Muscle layer of duodenum (tissue), 2 donors: Measurements from ENCODE around the gene ANXA11.
"Not testable (repeated sequence)": the region's sequence is repeated elsewhere in the genome, so short reads cannot be mapped to it uniquely, and the experiment has no call there.

Source experiments
- H3K27ac ChIP-seq: one replicate; pipeline ENCODE4 v1.7.0; 2013; ENCODE audit warnings: mild to moderate bottlenecking, low read length
- H3K27me3 ChIP-seq: one replicate; pipeline ENCODE4 v1.7.0; 2013; ENCODE audit warnings: low read depth, mild to moderate bottlenecking, control low read depth, low read length
- H3K36me3 ChIP-seq, 2 donors: one replicate each; pipeline ENCODE4 v1.7.0; 2013; ENCODE audit warnings: low read length in 2 of 2, control low read depth in 1 of 2, mild to moderate bottlenecking in 1 of 2; ENCODE audit not compliant: insufficient read depth in 2 of 2, control insufficient read depth in 1 of 2
- H3K4me1 ChIP-seq, 2 donors: one replicate each; pipeline ENCODE4 v1.7.0; 2013; ENCODE audit warnings: low read length in 2 of 2, mild to moderate bottlenecking in 2 of 2, control low read depth in 1 of 2, moderate library complexity in 1 of 2; ENCODE audit not compliant: insufficient read depth in 2 of 2, control insufficient read depth in 1 of 2
- H3K4me3 ChIP-seq, 2 donors: one replicate each; pipeline ENCODE4 v1.7.0; 2013; ENCODE audit warnings: low read length in 2 of 2, low read depth in 1 of 2, mild to moderate bottlenecking in 1 of 2
- H3K9me3 ChIP-seq, 2 donors: one replicate each; pipeline ENCODE4 v1.7.0; 2013; ENCODE audit warnings: low read length in 2 of 2, control low read depth in 1 of 2, mild to moderate bottlenecking in 1 of 2; ENCODE audit not compliant: control insufficient read depth in 1 of 2
- donor health status: healthy.

The ANXA11 gene

DNA sequence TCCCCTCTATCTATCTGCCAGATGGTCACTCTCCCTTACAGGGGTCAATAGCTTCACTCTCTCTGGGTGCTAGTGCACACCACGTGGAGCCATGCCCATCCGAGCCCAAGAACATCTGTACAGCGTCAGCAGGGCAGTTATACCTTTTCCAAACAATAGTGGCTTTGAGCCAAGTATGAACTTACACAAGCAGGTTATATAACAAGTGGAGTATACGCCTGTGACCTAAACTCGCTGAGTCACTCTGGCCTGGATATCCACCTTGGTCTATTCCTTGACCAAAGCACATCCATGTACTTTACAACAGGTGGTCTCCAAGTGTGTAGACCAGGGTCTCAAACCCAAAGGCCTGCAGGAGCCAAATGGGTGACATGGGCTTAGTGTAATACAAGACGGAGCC is 52.5 kb downstream of the ANXA11 start:
- no peaks in the 10 kb centered on the region for H3K27me3 ChIP-seq
- peaks cover under 1 to 3% of the 10 kb centered on the region in 2 donors for H3K4me1 ChIP-seq
- H3K27ac ChIP-seq, result no peak overlapping the region
- H3K9me3 ChIP-seq, result peaks cover 0 to 6% of the 10 kb centered on the region in 2 donors
- H3K36me3 ChIP-seq, result peaks cover 59 to 78% of the 10 kb centered on the region in 2 donors
- no peak overlapping the region for H3K4me3 ChIP-seq

DNA sequence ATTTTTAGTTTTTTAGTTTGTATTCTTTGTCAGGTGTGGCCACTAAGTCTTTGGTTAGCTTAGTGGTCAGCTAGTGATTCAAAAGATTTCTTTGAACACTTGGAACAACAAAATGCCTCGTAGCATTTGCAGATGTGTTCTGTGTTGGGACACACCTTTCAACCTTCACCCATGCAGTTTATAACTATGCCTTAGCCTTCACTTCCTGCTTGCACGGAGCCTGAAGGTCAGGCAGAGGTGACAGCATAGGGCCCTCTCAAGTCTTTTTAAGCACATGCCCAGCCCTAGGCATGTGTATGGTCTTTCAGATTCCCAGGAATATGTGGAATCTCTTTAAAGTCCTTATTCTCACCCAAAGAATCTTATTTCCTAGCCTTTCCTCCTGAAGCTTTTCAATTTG is 55.2 kb downstream of the ANXA11 start:
- Histone ChIP-seq H3K4me1 (no peaks in the 10 kb centered on the region), H3K9me3 (peaks cover 0 to 6% of the 10 kb centered on the region in 2 donors), H3K27ac (no peak overlapping the region), H3K4me3 (no peak overlapping the region), H3K27me3 (no peaks in the 10 kb centered on the region), H3K36me3 (peaks cover 34 to 56% of the 10 kb centered on the region in 2 donors)

DNA sequence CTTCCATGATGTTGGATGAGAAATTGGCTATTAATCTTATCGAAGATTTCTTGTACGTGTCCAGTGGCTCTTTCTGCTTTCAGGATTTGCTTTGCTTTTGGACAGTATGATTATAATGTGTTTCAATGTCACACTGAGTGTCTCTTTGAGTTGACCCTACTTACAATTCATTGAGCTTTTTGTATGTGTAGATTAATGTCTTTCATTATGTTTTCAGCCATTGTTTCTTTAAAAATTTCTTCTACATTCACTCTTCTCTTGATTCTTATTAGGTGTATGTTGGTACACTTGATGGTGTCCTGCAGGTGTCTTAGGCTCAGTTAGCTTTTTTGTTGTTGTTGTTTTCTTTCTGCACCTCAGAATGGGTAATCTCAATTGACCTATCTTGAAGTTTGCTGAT is 56.2 kb downstream of the ANXA11 start:
- Histone ChIP-seq H3K4me1 (peaks cover under 1 to 10% of the 10 kb centered on the region in 2 donors), H3K4me3 (no peak overlapping the region), H3K27me3 (no peaks in the 10 kb centered on the region), H3K36me3 (peaks cover 28 to 46% of the 10 kb centered on the region in 2 donors), H3K9me3 (peaks cover 0 to 6% of the 10 kb centered on the region in 2 donors), H3K27ac (no peak overlapping the region)

DNA sequence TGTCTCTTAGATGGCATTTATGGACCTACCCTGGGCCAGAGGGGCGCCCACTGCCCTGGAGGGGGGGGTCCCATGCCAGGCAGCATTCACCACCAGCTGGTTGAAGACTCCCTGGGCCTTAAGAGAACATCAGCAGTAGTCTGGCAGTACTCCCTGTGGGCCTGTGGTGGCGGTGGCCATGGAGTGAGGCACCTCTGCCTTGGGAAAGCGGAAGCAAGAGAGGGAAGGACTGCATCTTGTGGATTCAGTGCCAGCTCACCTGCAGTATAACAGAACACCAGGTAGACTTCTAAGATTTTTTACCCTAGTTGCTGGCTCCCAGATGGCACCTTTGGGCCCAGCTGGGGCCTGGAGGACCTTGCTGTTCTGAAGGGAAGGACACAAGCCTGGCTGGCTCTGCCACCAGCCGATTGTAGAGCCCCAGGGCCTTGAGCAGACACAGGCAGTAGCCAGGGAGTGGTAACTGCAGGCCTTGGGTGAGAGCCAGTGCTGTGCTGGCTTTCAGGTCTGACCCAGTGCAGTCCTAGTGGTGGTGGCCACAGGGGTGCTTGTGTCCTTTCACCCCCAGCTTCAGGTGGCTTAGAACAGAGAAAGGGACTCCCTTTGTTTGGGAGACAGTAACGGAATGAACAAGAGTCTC is 57.1 kb downstream of the ANXA11 start:
- Histone ChIP-seq H3K36me3 (peaks cover 24 to 39% of the 10 kb centered on the region in 2 donors), H3K4me3 (no peak overlapping the region), H3K27me3 (no peaks in the 10 kb centered on the region), H3K4me1 (peaks cover 4 to 15% of the 10 kb centered on the region in 2 donors), H3K9me3 (peaks cover 0 to 6% of the 10 kb centered on the region in 2 donors), H3K27ac (no peak overlapping the region)

DNA sequence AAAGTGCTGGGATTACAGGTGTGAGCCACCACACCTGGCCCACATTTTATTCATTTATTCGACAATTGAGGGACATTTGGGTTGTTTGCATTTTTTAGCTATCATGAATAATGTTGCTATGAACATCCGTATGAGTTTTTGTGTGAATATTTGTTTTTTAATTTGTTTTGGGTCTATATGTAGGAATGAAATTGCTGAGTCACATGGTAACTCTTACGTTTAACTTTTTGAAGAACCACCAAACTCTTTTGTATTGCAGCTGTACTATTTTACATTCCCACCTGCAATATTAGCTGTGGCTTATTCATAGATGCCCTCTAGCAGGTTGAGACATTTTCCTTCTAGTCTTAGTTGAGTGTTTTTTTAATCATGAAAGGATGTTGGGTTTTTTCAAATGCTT is 58.4 kb downstream of the ANXA11 start:
- H3K4me1 ChIP-seq, result peaks cover 4 to 15% of the 10 kb centered on the region in 2 donors
- H3K27me3 ChIP-seq, result no peaks in the 10 kb centered on the region
- peaks cover 13 to 37% of the 10 kb centered on the region in 2 donors for H3K36me3 ChIP-seq
- no peak overlapping the region for H3K4me3 ChIP-seq
- H3K27ac ChIP-seq, result no peak overlapping the region
- H3K9me3 ChIP-seq, result peaks cover 0 to 6% of the 10 kb centered on the region in 2 donors

DNA sequence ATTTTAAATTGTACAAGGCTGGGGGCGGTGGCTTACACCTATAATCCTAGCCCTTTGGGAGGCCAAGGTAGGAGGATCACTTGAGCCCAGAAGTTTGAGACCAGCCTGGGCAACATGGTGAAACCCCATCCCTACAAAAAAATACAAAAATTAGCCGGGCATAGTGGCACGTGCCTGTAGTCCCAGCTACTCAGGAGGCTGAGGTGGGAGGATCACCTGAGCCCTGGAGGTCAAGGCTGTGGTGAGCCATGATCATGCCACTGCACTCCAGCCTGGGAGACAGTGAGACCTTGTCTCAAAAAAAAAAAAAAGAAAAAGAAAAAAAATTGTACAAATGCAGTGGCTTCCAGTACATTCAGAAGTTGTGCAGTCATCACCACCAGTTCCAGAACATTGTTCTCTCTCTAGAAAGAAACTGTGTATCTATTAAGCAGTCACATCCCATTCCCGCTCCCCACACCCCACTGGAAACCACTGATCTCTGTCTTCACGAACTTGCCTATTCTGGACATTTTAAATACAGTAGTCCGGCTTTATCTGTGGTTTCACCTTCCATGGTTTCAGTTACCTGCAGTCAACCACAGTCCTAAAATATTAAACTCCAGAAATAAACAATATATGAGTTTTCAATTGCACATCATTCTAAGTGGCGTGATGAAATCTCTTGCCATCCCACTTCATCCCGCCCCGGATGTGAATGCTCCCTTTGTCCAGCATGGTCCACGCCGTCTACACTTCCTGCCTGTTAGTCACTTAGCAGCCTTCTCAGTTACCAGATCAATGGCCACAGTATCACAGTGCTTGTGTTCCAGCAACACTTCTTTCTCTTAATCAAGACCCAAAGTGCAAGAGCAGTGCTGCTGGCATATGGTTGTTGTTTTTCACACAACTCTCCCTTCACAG is 59.7 kb downstream of the ANXA11 start:
- H3K9me3 ChIP-seq, H3K4me3 ChIP-seq, H3K27ac ChIP-seq, H3K27me3 ChIP-seq: not testable (repeated sequence)
- H3K36me3 ChIP-seq, result peaks cover 10 to 25% of the 10 kb centered on the region in 2 donors
- peaks cover 4 to 15% of the 10 kb centered on the region in 2 donors for H3K4me1 ChIP-seq

DNA sequence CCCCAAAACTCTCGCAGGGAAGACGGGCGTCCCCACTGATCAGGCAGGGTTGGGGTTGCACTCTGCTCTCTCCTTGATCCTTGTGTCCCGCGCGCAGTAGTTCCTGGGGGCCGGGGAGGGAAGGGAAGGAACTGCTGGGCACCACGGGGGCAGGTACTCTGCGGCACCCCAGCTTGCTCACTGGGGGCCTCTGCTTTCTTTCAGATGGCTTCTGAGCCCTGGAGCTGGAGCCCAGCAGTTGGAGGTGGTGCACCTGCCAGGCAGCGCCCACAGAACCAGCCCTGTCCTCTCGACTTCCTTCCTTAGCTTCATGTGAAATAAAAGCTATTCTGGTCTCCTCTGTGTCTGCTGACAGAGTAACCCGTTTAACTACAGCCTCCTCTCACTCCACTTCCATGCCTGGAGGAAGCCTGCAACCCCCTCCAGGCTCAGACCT is 60.6 kb downstream of the ANXA11 start:
- Histone ChIP-seq H3K27me3 (no peaks in the 10 kb centered on the region), H3K4me3 (no peak overlapping the region), H3K36me3 (peaks cover 3 to 16% of the 10 kb centered on the region in 2 donors), H3K27ac (no peak overlapping the region), H3K9me3 (peaks cover 0 to 6% of the 10 kb centered on the region in 2 donors), H3K4me1 (peaks cover 4 to 15% of the 10 kb centered on the region in 2 donors)

DNA sequence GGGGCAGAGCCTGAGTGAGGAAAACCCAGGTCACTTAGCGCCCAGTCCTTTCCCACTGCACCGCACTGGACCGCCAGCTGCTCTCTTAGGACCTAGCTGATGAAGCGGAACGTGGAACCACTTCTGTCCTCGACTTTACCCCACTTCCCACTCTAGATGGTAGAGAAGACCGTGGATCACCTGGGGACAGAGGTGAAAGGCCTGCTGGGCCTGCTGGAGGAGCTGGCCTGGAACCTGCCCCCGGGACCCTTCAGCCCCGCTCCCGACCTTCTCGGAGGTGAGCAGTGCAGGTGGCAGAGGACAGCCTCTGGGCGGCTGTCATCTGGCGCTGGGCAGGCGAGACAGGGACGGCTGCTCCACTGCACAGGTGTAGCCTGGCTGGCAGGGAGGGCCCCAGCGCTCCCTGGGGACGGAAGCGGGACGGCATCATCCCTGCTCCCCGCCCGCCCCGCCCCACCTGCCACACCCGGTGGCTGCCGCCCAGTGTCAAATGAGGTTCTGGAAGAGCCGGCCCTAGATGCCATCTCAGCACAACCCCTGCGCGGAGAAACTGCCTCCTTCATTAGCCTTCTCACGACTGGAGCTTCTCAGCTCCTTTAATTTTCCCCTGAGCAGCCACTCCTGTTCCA is 61.2 kb downstream of the ANXA11 start:
- H3K4me1 ChIP-seq, result peaks cover 4 to 15% of the 10 kb centered on the region in 2 donors
- H3K9me3 ChIP-seq, result peaks cover 0 to 6% of the 10 kb centered on the region in 2 donors
- H3K36me3 ChIP-seq, result peaks cover 0 to 11% of the 10 kb centered on the region in 2 donors
- no peak overlapping the region for H3K27ac ChIP-seq
- no peaks in the 10 kb centered on the region for H3K27me3 ChIP-seq
- peak overlapping the region; percentile 39 to 45 for H3K4me3 ChIP-seq

DNA sequence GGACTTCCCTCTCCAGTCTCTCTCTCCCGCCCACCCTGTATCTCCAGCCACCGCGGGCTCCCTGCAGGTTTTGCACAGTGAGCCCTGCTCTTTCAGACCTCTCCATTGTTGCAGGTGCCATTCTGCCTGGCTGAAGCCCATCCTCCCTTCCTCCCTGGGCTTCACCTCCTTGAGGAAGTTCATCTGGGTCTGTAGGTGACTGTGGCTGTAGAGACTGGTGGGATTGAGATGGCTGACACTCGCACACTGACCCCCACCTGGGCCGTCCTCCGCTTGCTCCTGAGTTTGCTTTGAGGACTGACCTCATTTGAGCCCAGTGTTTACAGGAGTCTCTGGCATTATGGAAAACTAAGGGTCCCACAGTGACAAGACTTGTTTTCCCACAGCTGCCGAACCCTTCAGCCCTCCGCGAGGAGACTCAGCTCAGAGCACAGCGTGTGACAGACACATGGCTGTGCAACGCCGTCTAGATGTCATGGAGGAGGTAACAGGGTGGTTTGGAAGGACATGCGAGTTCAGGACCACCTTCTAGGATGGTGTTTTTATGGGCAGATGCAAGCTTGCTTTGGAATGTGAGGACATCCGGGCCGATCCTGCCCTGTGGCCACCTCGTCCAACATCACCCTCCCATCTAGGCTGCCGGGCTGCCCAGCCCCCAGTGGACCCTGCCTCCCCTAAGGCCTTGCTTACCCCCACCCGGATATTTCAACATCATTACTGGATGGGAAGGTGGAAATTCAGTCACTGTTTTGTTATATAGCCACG is 63.5 kb downstream of the ANXA11 start:
- H3K9me3 ChIP-seq, result no peaks in the 10 kb centered on the region
- H3K27ac ChIP-seq, result no peak overlapping the region
- no peaks in the 10 kb centered on the region for H3K27me3 ChIP-seq
- H3K36me3 ChIP-seq, result no peaks in the 10 kb centered on the region
- no peak overlapping the region for H3K4me3 ChIP-seq
- peaks cover 4 to 15% of the 10 kb centered on the region in 2 donors for H3K4me1 ChIP-seq

DNA sequence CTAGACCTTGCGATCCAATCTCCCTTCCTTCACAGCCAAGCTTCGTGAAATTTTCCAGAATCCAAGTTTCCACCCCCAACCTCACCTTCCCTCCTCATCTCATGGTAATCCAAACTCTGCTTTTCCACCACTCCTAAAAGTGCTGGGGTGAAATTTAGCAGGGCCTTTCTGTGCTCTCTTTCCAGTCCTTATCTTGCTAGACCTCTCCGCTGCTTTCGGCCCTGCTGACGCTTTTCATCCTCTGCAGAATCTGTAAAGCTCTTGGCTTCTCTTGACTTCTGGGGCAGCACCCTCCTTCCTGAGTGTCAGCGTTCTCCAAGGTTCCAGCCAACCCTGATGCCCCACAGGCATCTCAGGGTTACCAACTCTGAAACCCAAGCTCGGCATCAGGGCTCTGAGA is 65.1 kb downstream of the ANXA11 start:
- H3K36me3 ChIP-seq, result no peaks in the 10 kb centered on the region
- peaks cover 4 to 15% of the 10 kb centered on the region in 2 donors for H3K4me1 ChIP-seq
- no peaks in the 10 kb centered on the region for H3K27me3 ChIP-seq
- H3K27ac ChIP-seq, result no peak overlapping the region
- H3K4me3 ChIP-seq, result no peak overlapping the region
- H3K9me3 ChIP-seq, result no peaks in the 10 kb centered on the region
